PFSK-1 (cell line): ENCODE results near the gene MAN2B1.

Experiments
- FOXP2 ChIP-seq: optimal IDR thresholded peaks from 2 replicates; pipeline ENCODE3; 2011; ENCODE audit warnings: borderline replicate concordance, control low read depth, inconsistent platforms; ENCODE audit not compliant: insufficient read depth; ENCODE audit errors: extremely low read length, extremely low read depth
- POLR2AphosphoS5 ChIP-seq: IDR thresholded peaks from 2 replicates; pipeline ENCODE4 v1.6.1; 2012; ENCODE audit warnings: low read depth, mild to moderate bottlenecking, control low read depth, low read length, moderate library complexity
- REST ChIP-seq, 2 experiments: IDR thresholded peaks; 2 replicates each; pipeline versions ENCODE4 v1.6.1 to v1.8.0; 2011 to 2012; ENCODE audit warnings: low read depth in 2 of 2, low read length in 2 of 2, control low read depth in 1 of 2, inconsistent platforms in 1 of 2, mild to moderate bottlenecking in 1 of 2, moderate library complexity in 1 of 2; ENCODE audit not compliant: insufficient read depth in 1 of 2
- SIN3A ChIP-seq: IDR thresholded peaks from 2 replicates; pipeline ENCODE4 v1.6.1; 2012; ENCODE audit warnings: mild to moderate bottlenecking, low read length, moderate library complexity, borderline replicate concordance; ENCODE audit not compliant: insufficient read depth
- TAF1 ChIP-seq: IDR thresholded peaks from 2 replicates; pipeline ENCODE4 v1.6.1; 2012; ENCODE audit warnings: low read length, control low read depth, borderline replicate concordance; ENCODE audit not compliant: insufficient read depth

Gene MAN2B1

GRCh38 chr19:12706332-12706718, 39.8 kb upstream of the MAN2B1 start:
- TF ChIP-seq FOXP2 (no peak), SIN3A (no peak), POLR2AphosphoS5 (no peak), TAF1 (no peak), REST (IDR thresholded peaks at IDR 0.05; ENCODE audit: insufficient read depth in 1 of 2, low read depth in 2 of 2, low read length in 2 of 2) (no peak)

GRCh38 chr19:12705654-12706331, 39.3 kb upstream of the MAN2B1 start:
- no peak for TF ChIP-seq REST (IDR thresholded peaks at IDR 0.05; ENCODE audit: insufficient read depth in 1 of 2, low read depth in 2 of 2, low read length in 2 of 2)
- TF ChIP-seq POLR2AphosphoS5 = no peak
- no peak for TF ChIP-seq FOXP2
- TF ChIP-seq TAF1 = no peak
- TF ChIP-seq SIN3A = no peak

GRCh38 chr19:12705169-12705568, 38.6 kb upstream of the MAN2B1 start:
- TF ChIP-seq POLR2AphosphoS5 (no peak), SIN3A (no peak), REST (IDR thresholded peaks at IDR 0.05; ENCODE audit: insufficient read depth in 1 of 2, low read depth in 2 of 2, low read length in 2 of 2) (no peak), TAF1 (no peak), FOXP2 (no peak)

- TF ChIP-seq POLR2AphosphoS5 (no peak), REST (IDR thresholded peaks at IDR 0.05; ENCODE audit: insufficient read depth in 1 of 2, low read depth in 2 of 2, low read length in 2 of 2) (no peak), SIN3A (no peak), TAF1 (no peak), FOXP2 (no peak)
These were observed 36.5 kb upstream of the MAN2B1 start for GRCh38 chr19:12703046-12703445.

- TF ChIP-seq POLR2AphosphoS5 = 0 out of 2 replicates have a peak, but pooled peaks have one; percentile 35
- peak; percentile 19 for TF ChIP-seq FOXP2
- no peak for TF ChIP-seq SIN3A
- no peak for TF ChIP-seq TAF1
- no peak for TF ChIP-seq REST (IDR thresholded peaks at IDR 0.05; ENCODE audit: insufficient read depth in 1 of 2, low read depth in 2 of 2, low read length in 2 of 2)
These were observed 35.2 kb upstream of the MAN2B1 start for GRCh38 chr19:12701596-12702282.
